Globus pallidus (tissue), 1 donor: ENCODE data around the gene E4F1.
"Not testable (repeated sequence)": the region's sequence is repeated elsewhere in the genome, so short reads cannot be mapped to it uniquely, and the experiment has no call there.

Experiments
- DNase-seq: peaks from one replicate; pipeline ENCODE4 v3.0.0-alpha.2; 2015; ENCODE audit warnings: low spot score

Gene E4F1

GRCh38 chr16:2244926-2245795, 21.8 kb downstream of the E4F1 start:
- DNase-seq = no peak

DNA sequence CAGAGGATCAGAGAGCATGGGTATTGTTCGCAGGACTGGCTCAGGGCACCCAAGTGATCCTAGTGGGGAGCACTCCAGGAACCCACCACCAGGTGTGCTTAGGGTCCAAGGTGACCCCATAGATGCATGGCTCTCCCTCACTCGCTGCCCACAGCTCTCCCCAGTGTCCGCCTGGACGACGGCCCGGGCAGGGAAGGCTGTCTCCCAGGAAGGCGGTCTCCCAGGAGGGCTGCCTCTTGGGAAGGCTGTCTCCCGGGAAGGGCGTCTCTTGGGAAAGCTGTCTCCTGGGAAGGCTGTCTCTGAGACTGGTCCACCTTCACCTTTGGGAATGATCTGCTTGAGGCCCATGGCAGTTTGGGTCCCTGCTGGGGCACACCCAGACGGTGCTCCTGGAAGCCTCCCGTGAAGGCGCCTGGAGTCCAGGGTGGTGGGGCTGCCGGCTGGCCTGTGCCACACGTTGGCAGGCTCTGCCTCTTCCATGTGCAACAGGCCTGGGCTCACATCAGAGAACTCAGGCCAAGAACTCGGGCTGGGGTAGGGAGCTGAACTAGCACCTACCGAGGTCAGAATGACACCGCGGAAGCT, 23.0 kb downstream of the E4F1 start:
- no peak for DNase-seq

DNA sequence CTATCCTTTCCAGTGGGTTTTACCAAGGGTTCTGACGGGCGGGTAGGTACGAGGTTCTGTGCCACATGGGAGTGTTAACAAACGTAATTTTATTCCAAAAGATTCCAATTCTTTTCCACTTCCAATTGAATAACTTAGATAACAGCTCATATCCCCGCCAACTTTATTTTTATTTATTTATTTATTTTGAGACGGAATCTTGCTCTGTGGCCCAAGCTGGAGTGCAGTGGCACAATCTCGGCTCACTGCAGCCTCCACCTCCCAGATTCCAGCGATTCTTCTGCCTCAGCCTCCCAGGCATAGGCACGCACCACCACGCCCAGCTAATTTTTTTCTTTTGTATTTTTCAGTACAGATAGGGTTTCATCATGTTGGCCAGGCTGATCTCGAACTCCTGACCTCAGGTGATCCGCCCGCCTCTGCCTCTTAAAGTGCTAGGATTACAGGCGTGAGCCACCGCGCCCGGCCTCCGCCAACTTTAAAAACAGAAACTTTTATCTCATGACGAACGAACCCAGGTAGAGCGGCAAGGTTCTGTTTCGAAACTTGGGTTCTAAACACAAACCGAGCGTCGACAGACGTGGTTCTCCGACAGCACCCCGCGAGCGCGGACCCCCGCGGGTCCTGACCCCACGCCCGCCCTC, 27.4 kb downstream of the E4F1 start:
- DNase-seq = no peak

DNA sequence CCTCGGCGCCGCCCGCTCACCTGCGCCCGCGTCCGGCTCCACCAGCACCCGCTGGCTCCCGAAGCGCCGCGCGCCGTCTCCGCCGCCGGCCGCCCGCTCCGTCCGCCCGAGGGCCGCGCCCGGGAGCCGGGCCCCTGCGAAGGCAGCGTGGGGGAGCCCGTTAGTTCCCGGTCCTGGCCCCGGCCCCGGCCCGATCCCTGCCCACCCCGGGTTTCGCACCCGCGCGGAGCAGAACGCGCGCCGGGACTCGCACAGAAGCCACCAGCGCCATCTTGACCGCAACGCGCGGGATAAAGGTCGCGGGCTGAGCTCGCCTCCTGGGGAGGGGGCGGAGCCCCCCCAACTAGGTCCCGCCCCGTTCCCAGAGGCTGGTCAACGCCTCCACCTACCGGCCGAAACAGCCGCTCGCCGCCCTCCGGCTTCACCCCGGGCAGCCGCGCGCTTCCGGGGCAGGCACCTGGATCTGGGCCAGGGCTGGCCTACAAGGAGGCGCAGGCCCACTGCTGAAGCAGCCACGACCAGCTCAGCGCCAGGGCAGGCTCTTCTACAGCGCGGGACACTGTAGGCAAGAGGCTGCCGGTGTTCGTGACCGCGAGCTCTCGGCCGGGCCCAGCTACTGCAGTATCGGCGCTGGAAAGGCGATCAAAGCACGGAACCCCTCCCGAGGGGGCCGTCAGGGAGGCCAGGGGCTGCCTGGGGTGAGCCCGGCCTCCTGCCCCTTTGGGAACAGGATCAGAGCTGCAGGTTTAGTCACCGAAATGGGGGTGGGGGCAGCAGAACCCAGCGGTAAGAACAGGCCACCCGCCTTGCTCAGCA, 28.1 kb downstream of the E4F1 start, which contains the start of gene ECI1:
Gene ECI1 (minus strand): TSS at position 292 of the 816 bp plus-strand sequence. CDS start 21 bp downstream, at position 271.
- peak; percentile 95 for DNase-seq

DNA sequence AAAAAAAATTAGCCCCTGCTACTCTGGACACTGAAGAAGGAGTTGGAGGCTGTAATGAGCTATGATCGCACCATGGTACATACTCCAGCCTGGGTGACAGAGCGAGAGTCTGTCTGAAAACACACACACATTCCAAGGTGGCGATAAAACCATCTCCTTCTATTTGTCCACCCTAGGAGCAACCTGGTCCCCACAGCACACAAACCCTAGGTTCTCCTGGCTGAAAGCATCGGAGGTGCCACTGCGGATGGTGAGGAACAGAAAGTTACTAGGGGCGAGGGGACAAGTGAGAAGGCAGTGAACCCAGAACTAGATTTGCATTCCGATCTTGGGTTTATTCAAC, 29.4 kb downstream of the E4F1 start:
- no peak for DNase-seq

GRCh38 chr16:2253293-2253692, 29.9 kb downstream of the E4F1 start:
- DNase-seq = no peak

DNA sequence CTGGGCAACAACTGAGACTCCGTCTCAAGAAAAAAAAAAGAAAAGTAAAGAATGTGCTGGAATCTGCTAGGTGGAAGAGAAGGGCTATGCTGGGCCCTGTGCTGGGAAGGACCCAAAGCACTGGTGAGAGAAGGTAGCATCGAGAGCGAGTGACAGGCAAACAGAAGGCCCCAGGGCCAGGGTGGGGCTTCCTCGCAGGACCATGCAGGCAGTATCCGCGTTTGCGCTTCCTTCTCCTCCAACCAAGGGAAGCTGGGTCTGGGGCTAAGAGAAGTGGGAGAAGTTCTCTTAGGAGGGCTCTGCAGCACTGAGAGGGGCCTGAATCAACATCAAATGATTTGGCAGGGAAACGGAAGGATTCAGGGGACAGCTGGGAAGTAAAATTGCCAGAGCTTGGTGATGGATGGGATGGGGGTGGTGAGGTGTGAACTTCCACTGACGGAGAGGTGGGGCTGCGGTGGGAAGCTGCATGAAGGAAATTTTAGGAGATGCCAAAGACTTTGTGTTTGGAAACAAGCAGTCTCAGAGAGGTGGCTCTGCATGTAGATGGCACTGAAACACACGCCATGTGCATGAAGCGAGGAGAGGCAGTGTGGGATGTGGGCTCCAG, 33.2 kb downstream of the E4F1 start:
- no peak for DNase-seq

DNA sequence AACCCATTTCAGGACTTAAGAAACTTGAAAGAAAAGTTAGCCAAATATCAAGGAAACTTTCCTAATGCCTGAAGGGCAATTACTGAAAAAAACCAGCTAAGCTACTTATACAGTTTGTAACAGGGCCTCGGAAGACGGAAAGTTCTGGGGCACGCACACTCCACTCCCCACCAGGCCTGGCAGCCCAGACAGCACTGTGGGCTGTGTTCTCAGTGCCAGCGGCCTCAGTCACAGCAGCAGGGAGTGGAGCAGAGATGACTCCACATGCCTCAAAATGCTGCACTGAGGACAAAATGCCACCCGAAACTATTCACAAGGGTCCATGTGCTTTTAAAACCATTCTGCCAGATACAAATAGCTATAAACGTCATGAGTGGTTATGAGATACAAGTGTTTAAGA, 34.3 kb downstream of the E4F1 start:
- no peak for DNase-seq

DNA sequence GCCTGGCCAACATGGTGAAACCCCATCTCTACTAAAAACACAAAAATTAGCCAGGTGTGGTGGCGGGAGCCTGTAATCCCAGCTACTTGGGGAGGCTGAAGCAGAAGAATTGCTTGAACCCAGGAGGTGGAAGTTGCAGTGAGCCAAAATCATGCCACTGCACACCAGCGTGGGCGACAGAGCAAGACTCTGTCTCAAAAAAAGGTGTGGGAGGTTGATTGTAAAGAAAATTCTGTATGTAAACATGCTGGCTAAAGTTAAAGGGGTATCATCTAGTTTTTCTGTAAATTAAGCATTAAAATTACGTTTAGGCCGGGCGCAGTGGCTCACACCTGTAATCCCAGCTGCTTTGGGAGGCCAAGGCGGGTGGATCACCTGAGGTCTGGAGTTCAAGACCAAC, 35.1 kb downstream of the E4F1 start:
- DNase-seq = not testable (repeated sequence)

DNA sequence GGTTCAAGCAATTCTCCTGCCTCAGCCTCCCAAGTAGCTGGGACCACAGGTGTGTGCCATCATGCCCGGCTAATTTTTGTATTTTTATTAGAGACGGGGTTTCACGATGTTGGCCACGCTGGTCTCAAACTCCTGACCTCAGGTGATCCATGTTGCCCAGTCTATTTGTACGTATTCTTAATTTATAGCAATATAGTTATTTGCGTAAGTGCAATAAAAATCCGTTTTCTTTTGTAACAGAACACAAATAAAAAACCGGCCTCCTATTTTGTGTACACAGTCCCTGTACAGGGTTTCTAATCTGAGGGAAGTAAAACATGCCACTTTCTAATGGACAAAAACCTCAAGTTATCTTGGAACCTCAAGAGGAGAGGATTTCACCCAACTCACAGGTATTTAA, 36.9 kb downstream of the E4F1 start:
- DNase-seq = no peak

DNA sequence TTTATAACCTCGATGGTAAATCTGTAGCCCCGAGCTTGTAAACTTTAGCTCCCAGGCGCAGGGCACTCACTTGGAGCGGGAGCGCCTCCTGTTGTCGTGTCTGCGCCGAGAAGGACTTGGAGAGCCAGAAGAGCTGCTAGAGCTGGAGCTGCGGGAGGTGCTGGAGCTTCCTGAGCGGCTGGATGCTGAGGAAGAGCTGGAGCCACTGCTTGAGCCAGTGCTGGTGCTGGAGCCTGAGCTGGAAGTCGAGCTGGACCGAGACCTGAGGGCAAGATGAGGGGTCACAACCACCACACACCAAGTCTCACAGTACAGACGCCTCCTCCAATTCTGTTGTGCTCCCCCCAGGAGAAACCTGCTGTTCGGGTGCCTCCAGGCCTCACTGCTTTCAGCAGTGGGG, 39.6 kb downstream of the E4F1 start:
- not testable (repeated sequence) for DNase-seq

GRCh38 chr16:2266887-2267286, 43.5 kb downstream of the E4F1 start:
- not testable (repeated sequence) for DNase-seq

DNA sequence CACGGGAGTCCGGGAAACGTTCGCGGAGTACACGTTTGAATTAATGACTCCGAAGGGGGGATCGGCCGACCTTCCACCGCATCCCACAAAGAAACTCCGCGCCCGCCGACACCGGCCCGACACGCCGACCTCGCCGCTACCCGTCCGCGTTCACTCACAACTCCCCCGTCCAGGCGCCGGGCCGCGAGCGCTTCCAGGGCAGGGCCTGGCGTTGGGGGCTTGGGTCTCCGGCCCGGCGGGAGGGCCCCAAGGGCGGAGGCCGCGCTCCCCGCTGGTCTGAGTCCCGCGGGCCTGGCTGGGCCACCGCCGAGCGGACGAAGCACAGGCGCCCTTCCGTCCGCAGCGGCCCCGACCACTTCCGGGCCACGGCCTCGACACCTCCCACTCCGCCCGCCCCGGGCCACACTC, 44.1 kb downstream of the E4F1 start:
- not testable (repeated sequence) for DNase-seq

DNA sequence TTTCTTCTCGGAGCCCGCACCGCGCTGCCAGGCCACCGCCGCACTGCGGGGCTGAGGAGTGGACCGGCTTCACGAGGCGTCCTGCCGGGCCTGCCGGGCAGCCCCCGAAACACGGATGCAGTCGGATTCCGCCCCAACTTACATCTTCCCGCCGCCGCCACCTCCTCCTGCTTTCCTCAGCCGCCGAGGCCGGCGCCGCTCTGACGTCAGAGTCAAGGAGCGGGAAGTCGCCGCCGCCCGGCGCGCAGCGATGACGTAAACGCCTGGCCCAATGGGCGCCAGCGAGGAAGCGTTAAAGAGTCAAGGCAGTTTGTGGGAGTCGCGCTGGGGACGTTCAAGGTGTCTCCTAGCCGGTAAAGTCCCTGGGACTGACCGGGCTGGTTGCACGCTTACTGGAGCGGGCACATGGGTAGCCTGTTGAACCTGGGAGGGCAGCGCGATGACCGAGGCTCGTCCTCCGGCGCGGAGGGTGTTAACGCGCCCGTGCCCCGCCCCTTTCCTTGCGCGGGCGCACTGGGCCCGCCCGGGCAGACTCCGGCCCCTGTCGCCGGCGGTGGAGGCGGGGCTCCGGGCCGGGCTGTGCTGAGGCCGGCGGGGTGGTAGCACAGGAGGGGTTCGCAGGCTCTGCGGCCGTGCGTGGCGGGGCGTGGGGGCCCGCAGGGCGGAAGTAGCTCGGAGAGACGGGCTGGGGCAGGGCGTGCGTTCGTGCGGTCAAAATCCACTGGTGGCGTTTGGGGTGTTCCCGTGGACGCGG, 44.7 kb downstream of the E4F1 start, which contains the start of gene RNPS1:
Gene RNPS1 (minus strand): TSS at position 214 of the 754 bp plus-strand sequence. CDS start 3,483 bp downstream, outside the sequence.
- DNase-seq = peak; percentile 93

GRCh38 chr16:2270070-2270462, 46.7 kb downstream of the E4F1 start:
- DNase-seq = no peak

- no peak for DNase-seq
These were observed 47.4 kb downstream of the E4F1 start for GRCh38 chr16:2270588-2271470.

DNA sequence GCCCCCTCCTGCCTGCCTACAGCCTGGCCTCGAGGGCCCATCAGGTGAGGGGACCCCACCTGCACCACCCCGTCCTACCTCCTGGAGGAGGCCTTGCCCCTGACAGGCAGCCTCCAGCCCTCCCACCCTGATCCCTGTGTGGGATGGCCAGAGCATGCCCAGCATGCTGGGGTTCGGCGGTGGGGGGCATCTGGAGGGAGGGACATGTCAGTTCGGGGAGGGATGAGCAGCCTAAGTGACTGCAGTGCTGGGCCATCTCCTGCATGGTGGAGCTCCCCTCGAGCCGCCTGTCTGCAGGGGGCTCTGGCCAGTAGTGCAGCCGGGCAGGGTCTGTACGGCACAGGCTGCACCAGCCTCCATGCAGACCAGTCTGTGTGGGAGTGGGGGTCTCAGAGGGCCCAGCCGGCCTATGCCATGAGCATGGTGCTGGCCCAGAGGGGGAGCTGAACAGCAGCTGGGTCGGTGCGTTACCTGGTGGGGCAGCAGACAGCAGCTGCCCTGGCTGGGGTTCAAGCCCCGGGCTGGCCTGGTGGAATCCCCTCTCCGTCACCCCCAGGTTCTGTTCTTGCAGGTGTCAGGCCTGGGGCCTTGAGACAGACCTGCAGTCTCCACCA, 48.6 kb downstream of the E4F1 start:
- no peak for DNase-seq

- no peak for DNase-seq
These were observed 50.1 kb downstream of the E4F1 start for GRCh38 chr16:2273484-2273883.

DNA sequence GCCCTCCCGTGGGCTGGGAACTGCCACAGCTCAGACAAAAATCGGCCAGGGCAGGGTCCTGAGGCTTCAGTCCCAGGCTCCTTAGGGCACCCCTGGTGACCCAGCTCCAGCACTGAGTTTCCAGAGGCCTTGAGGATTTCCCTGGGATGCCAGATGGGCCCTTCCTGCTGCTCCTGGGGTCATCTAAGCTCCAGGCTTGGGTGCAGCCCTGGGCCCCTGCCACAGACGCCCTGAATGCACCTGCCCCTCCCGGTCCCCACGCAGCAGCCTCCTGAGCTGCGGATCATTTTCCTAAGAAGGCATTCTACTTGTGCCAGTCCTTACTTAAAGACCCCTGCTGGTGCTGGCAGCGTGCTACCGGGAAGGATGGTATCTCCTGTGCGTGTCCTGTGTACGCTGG, 50.5 kb downstream of the E4F1 start:
- DNase-seq = no peak
